Rectal smooth muscle tissue (tissue), 1 donor: ENCODE data around the gene TTLL10.
"Not testable (repeated sequence)": the region's sequence is repeated elsewhere in the genome, so short reads cannot be mapped to it uniquely, and the experiment has no call there.

ENCODE experiments used
- H3K27ac ChIP-seq: one replicate; pipeline ENCODE4 v1.7.0; 2013; ENCODE audit warnings: low read depth, low read length, inconsistent platforms
- H3K27me3 ChIP-seq: one replicate; pipeline ENCODE4 v1.7.0; 2013; ENCODE audit warnings: low read length; ENCODE audit not compliant: control insufficient read depth, insufficient read depth
- H3K36me3 ChIP-seq: one replicate; pipeline ENCODE4 v1.7.0; 2013; ENCODE audit warnings: low read length; ENCODE audit not compliant: control insufficient read depth, insufficient read depth
- H3K4me1 ChIP-seq: one replicate; pipeline ENCODE4 v1.7.0; 2013; ENCODE audit warnings: low read length; ENCODE audit not compliant: control insufficient read depth, insufficient read depth
- H3K4me3 ChIP-seq: one replicate; pipeline ENCODE4 v1.7.0; 2013; ENCODE audit warnings: low read length
- H3K9ac ChIP-seq: one replicate; pipeline ENCODE4 v1.7.0; 2013; ENCODE audit warnings: low read length

The TTLL10 gene

GRCh38 chr1:1182491-1183220 is 9.0 kb downstream of the TTLL10 start:
- peaks cover 4% of the 10 kb centered on the region for H3K27me3 ChIP-seq
- H3K27ac ChIP-seq = no peak overlapping the region
- H3K4me3 ChIP-seq = no peak overlapping the region

GRCh38 chr1:1183221-1183747 is 9.6 kb downstream of the TTLL10 start:
- no peak overlapping the region for H3K4me3 ChIP-seq
- H3K4me1 ChIP-seq = no peaks in the 10 kb centered on the region
- no peak overlapping the region for H3K9ac ChIP-seq
- H3K27me3 ChIP-seq = no peaks in the 10 kb centered on the region
- H3K36me3 ChIP-seq = no peaks in the 10 kb centered on the region
- H3K27ac ChIP-seq = no peak overlapping the region

More at GRCh38 chr1:1182491-1183220, 9.0 kb downstream of the TTLL10 start:
- no peaks in the 10 kb centered on the region for H3K4me1 ChIP-seq
- no peak overlapping the region for H3K9ac ChIP-seq
- H3K36me3 ChIP-seq = no peaks in the 10 kb centered on the region

DNA sequence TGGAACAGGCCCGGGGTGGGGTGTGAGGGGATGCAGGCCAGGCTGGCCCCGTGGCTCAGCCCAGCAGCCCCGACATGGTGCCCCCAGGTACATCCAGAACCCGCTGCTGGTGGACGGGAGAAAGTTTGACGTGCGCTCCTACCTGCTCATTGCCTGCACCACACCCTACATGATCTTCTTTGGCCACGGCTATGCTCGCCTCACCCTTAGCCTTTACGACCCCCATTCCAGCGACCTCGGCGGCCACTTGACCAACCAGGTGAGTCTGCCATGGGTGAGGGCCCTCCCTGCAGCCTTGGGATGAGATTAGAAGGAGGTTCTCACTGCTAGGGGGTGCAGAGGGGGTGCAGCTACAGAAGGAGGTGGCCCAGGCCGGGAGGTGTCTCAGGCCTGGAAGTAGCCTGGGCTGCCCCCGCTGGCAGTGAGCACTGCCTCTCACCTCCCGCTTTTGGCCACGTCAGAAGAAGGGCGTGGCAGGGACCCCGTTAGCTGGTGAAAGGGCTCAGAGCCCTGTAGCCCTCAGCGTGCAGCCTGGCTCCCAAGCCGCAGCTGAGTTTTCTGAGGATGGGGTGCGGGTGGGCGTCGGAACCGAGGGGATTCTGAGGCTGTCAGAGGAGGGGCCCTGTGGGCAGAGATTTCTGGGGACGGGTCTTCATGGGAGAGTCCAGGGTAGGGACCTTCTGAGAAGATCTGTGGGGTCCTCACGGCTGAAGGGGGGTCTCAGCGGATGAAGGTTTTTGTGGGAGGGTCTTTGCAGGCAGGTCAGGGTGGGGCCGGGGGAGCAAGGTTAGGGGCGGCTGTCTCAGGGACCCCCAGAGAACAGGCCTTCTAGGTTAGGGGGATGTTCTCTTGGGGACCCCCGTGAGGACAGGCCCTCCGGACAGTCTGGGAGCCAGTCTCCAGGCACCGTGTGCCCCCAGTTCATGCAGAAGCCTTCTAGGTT is 10.4 kb downstream of the TTLL10 start:
- H3K9ac ChIP-seq = no peak overlapping the region
- H3K36me3 ChIP-seq = no peaks in the 10 kb centered on the region
- H3K4me3 ChIP-seq = no peak overlapping the region
- no peaks in the 10 kb centered on the region for H3K27me3 ChIP-seq
- no peaks in the 10 kb centered on the region for H3K4me1 ChIP-seq
- no peak overlapping the region for H3K27ac ChIP-seq

- no peaks in the 10 kb centered on the region for H3K36me3 ChIP-seq
- H3K27ac ChIP-seq = no peak overlapping the region
Observed at GRCh38 chr1:1185101-1185765, 11.6 kb downstream of the TTLL10 start.

DNA sequence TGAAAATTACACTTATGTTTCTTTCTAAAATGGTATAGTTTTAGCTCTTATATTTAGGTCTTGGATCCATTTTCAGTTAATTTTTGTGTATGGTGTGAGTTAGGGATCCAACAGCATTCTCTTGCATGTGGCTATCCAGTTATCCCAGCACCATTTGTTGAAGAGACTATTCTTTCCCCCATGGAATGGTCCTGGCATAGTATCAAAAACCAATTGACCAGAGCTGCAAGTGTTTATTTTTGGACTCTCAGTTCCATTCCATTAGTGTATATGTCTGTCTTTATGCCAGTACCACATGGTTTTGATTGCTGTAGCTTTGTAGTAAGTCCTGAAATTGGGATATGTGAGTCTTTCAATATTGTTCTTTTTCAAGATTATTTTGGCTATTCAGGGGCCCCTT is 14.3 kb downstream of the TTLL10 start:
- Histone ChIP-seq H3K4me1 (no peaks in the 10 kb centered on the region), H3K27ac (no peak overlapping the region), H3K9ac (no peak overlapping the region), H3K36me3 (no peaks in the 10 kb centered on the region), H3K27me3 (no peaks in the 10 kb centered on the region), H3K4me3 (no peak overlapping the region)

More at GRCh38 chr1:1185101-1185765, 11.6 kb downstream of the TTLL10 start:
- H3K27me3 ChIP-seq = no peaks in the 10 kb centered on the region
- no peak overlapping the region for H3K4me3 ChIP-seq
- no peak overlapping the region for H3K9ac ChIP-seq
- H3K4me1 ChIP-seq = no peaks in the 10 kb centered on the region

- Histone ChIP-seq H3K9ac (no peak overlapping the region), H3K4me1 (no peaks in the 10 kb centered on the region), H3K4me3 (no peak overlapping the region), H3K36me3 (no peaks in the 10 kb centered on the region), H3K27me3 (no peaks in the 10 kb centered on the region), H3K27ac (no peak overlapping the region)
Observed at GRCh38 chr1:1189111-1189510, 15.4 kb downstream of the TTLL10 start.

- H3K4me3 ChIP-seq = no peak overlapping the region
- H3K27me3 ChIP-seq = no peaks in the 10 kb centered on the region
- no peak overlapping the region for H3K27ac ChIP-seq
- no peaks in the 10 kb centered on the region for H3K4me1 ChIP-seq
- no peak overlapping the region for H3K9ac ChIP-seq
- H3K36me3 ChIP-seq = no peaks in the 10 kb centered on the region
Observed at GRCh38 chr1:1191734-1192133, 18.1 kb downstream of the TTLL10 start.

- Histone ChIP-seq H3K27ac (no peak overlapping the region), H3K36me3 (no peaks in the 10 kb centered on the region), H3K4me3 (no peak overlapping the region), H3K9ac (no peak overlapping the region), H3K4me1 (no peaks in the 10 kb centered on the region), H3K27me3 (no peaks in the 10 kb centered on the region)
Observed at GRCh38 chr1:1194723-1195122, 21.0 kb downstream of the TTLL10 start.

DNA sequence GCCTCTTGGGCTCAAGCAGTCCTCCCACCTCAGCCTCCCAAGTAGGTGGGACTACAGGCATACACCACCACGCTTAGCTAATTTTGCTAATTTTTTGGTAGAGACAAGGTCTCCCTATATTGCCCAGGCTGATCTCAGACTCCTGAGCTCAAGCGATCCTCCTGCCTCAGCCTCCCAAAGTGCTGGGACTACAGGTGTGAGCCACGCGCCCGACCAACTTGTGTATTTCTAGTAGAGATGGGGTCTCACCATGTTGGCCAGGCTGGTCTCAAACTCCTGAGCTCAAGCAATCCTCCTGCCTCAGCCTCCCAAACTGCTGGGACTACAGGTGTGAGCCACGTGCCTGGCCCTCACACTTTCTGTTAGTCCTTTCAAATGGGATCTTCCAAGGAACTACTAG is 22.0 kb downstream of the TTLL10 start:
- not testable (repeated sequence) for H3K9ac ChIP-seq, H3K27me3 ChIP-seq, H3K4me3 ChIP-seq, H3K4me1 ChIP-seq, H3K36me3 ChIP-seq, H3K27ac ChIP-seq

DNA sequence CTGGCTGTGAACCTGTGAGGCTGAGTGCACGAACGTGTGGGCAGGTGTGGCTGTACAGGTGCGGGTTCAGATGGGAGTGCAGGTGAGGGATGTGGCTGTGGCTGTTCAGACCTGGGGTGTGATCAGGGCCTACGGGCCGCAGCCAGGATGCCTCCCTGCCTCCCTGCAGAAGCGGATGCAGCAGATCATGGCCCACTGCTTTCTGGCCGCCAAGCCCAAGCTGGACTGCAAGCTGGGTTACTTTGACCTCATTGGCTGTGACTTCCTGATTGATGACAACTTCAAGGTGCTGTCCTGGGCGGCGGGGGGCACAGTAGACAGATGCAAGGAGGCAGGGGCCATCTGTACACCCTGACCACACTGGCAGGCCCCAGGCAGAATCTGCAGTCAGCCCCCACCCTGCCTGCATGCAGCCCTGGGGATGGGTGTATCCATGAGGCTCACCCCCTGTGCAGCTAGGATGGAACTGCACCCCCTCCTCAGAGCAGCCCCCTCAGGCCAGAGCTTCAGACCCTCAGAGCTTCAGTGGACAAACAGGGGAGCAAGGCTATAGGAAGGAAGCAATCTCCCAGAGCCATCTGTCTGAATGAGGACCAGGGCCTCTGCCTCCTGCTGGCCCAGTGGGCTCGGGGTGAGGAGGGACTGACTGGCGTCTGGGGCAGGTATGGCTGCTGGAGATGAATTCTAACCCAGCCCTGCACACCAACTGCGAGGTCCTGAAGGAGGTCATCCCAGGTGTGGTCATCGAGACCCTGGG is 22.9 kb downstream of the TTLL10 start:
- Histone ChIP-seq H3K9ac (no peak overlapping the region), H3K27ac (no peak overlapping the region), H3K4me3 (no peak overlapping the region)

DNA sequence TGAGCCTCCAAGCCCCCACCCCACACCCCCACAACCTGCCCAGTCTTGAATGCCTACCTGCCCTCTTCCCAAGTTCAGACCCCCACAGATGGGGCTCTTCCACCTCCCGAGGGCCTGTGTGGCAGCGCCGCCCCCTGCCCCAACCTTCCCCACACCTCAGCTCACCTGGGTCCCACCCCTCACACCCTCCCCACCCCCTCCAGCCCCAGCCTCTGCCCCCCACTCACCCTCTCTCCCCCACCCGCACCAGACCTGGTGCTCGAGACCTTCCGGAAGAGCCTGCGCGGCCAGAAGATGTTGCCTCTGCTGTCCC is 23.5 kb downstream of the TTLL10 start:
- Histone ChIP-seq H3K36me3 (no peaks in the 10 kb centered on the region), H3K4me3 (no peak overlapping the region), H3K27me3 (no peaks in the 10 kb centered on the region), H3K4me1 (no peaks in the 10 kb centered on the region), H3K27ac (no peak overlapping the region), H3K9ac (no peak overlapping the region)

More for the DNA sequence above, 22.9 kb downstream of the TTLL10 start:
- Histone ChIP-seq H3K4me1 (no peaks in the 10 kb centered on the region), H3K27me3 (no peaks in the 10 kb centered on the region), H3K36me3 (no peaks in the 10 kb centered on the region)
